MCF 10A (cell line): Measurements from ENCODE around the gene SCN9A. TPM values are rescaled to one million over a fixed set of nuclear protein-coding genes. Genes with fewer than 3 reads are reported as not detected.
"Not testable (repeated sequence)": the region's sequence is repeated elsewhere in the genome, so short reads cannot be mapped to it uniquely, and the experiment has no call there.

Source experiments
- BruUV-seq: library from RNA; stranded (reverse); fragments of 400-500 nt; replicated peaks from 2 replicates; lab custom pipeline; 2021; lab: Mats Ljungman, UMichigan
- CTCF ChIA-PET: fragments of 300-600 bp; sonication (Branson Sonifier 250); formaldehyde crosslinking; extraction: SDS; loops from one replicate; lab custom pipeline; 2021; ENCODE audit warnings: antibody characterized with exemption, inconsistent platforms; lab: Yijun Ruan, JAX
- POLR2A ChIA-PET: fragments of 300-600, 350-650 bp; sonication (Branson Sonifier 250); formaldehyde crosslinking; extraction: SDS; loops from one replicate; lab custom pipeline; 2020; ENCODE audit warnings: antibody characterized with exemption, inconsistent platforms; lab: Yijun Ruan, JAX
- DNase-seq: peaks from one replicate; pipeline ENCODE4 v3.0.0-alpha.2; 2018; ENCODE audit not compliant: unreplicated experiment
- H3K27ac Mint-ChIP-seq: one replicate; pipeline ENCODE4 v1.8.0; 2022; ENCODE audit warnings: mild to moderate bottlenecking, low read depth, mixed read lengths; ENCODE audit not compliant: unreplicated experiment
- H3K27me3 Mint-ChIP-seq: one replicate; pipeline ENCODE4 v1.8.0; 2022; ENCODE audit warnings: mixed read lengths; ENCODE audit not compliant: insufficient read depth, unreplicated experiment
- H3K36me3 Mint-ChIP-seq: one replicate; pipeline ENCODE4 v1.8.0; 2022; ENCODE audit warnings: mild to moderate bottlenecking, moderate library complexity, mixed read lengths; ENCODE audit not compliant: insufficient read depth, unreplicated experiment
- H3K4me1 Mint-ChIP-seq: one replicate; pipeline ENCODE4 v1.8.0; 2022; ENCODE audit warnings: mixed read lengths; ENCODE audit not compliant: insufficient read depth, unreplicated experiment
- H3K4me3 Mint-ChIP-seq: one replicate; pipeline ENCODE4 v1.8.0; 2022; ENCODE audit warnings: mild to moderate bottlenecking, moderate library complexity, mixed read lengths; ENCODE audit not compliant: unreplicated experiment
- H3K9me3 Mint-ChIP-seq: one replicate; pipeline ENCODE4 v1.8.0; 2022; ENCODE audit warnings: mixed read lengths; ENCODE audit not compliant: unreplicated experiment
- intact Hi-C: fragments of 100-400 bp; cut with micrococcal nuclease; formaldehyde crosslinking; loops from 2 replicates; pipeline ENCODE4 v1.14.1; 2022
- total RNA-seq: library from RNA; stranded (reverse); gene quantifications from 2 replicates; pipeline ENCODE4 v1.2.3, GENCODE V29; 2022
- TF ChIP-seq, protein P1 (sequence below): fragments of 200-600 bp; IDR thresholded peaks from one replicate; pipeline ENCODE4 v1.8.0; 2022; ENCODE audit warnings: antibody characterized with exemption, mild to moderate bottlenecking; ENCODE audit not compliant: unreplicated experiment

Gene SCN9A
- total RNA-seq, 1 experiment from 2014 or later = 1.3 TPM

DNA sequence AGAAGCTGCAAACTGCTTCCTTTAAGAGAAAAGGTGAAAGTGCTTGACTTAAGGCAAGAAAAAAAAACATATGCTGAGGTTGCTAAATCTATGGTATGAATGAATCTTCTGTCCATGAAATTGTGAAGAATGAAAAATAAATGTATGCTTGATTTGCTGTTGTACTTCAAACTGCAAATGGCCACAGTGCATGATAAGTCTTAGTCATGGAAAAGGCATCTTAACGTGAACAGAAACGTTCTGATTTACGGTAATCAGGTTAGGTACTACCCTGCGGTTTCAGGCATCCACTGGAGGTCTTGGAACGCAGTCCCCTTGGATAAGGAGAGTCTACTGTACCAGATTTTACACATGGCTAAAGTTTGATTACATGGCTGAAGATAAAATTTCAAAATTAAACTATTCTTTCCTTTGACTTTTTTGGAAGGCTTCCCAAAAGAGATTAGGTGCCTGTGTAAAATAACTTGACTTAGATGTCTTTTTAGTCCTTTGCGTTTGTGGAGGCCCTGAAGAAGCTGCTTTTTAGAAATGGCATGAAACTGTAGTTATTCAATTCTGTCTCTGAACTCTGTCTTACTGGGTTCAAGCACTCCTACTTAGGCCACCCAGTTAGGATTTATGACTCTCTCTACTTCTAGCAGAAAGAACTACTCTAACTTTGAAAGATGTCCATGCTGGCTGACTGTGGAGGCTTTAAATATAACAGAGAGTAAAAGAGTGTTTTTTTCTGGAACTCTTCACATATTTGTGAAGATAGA is 35.9 kb upstream of the SCN9A start:
- peak overlapping the region; percentile 74 for H3K27ac Mint-ChIP-seq
- no peaks in the 10 kb centered on the region for H3K36me3 Mint-ChIP-seq
- TF ChIP-seq, protein P1, sequence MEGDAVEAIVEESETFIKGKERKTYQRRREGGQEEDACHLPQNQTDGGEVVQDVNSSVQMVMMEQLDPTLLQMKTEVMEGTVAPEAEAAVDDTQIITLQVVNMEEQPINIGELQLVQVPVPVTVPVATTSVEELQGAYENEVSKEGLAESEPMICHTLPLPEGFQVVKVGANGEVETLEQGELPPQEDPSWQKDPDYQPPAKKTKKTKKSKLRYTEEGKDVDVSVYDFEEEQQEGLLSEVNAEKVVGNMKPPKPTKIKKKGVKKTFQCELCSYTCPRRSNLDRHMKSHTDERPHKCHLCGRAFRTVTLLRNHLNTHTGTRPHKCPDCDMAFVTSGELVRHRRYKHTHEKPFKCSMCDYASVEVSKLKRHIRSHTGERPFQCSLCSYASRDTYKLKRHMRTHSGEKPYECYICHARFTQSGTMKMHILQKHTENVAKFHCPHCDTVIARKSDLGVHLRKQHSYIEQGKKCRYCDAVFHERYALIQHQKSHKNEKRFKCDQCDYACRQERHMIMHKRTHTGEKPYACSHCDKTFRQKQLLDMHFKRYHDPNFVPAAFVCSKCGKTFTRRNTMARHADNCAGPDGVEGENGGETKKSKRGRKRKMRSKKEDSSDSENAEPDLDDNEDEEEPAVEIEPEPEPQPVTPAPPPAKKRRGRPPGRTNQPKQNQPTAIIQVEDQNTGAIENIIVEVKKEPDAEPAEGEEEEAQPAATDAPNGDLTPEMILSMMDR = no peak
- ChIA-PET POLR2A (interaction anchor here (1.4 kb wide), 1 partner anchor 458 kb away, joined by 3 read pairs; the partner anchor contains the start of gene TTC21B), CTCF (interaction anchor here (0.7 to 1.1 kb wide), 4 partner anchors 26 to 1749 kb away, joined by 3 to 5 read pairs (median 4); no protein-coding TSS in a partner anchor)
- no peak for DNase-seq
- intact Hi-C loops = loop anchor here (5.0 kb wide), 1 partner anchor 34 kb away; the partner anchor contains the start of gene SCN9A
- H3K27me3 Mint-ChIP-seq = no peaks in the 10 kb centered on the region
- BruUV-seq = TSS peak; percentile 91
- H3K4me3 Mint-ChIP-seq = no peak overlapping the region
- peaks cover 13% of the 10 kb centered on the region for H3K4me1 Mint-ChIP-seq
- no peaks in the 10 kb centered on the region for H3K9me3 Mint-ChIP-seq

DNA sequence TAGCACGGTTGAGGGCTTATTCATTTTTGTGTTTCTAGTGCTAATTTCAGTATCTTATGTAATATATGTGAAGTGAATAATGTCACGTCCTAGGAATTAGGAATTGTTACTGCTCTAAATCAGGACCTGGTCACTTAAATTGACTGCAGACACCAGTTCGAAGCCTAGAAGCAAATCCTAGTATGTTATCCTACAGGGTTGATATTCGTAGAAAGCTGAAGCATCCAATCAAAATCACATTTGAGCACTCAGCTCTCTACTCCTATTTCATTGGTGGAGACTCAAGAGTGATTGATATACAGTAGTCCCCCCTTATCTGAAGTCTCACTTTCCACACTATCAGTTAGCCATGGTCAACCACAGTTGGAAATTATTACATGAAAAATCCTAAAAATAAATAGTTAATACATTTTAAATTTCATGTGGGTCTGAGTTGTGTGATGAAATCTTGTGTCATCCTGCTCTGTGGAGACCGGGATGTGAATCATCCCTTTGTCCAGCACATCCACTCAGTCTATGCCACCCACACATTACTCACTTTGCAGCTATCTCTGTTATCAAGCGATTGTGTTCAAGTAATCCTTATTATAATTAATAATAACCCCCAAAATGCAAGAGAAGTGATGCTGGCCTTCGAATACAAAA is 35.2 kb upstream of the SCN9A start:
- POLR2A ChIA-PET = interaction anchor here (1.4 kb wide), 1 partner anchor 458 kb away, joined by 3 read pairs; the partner anchor contains the start of gene TTC21B
- TF ChIP-seq, protein P1 = no peak
- Mint-ChIP-seq H3K27me3 (no peaks in the 10 kb centered on the region), H3K9me3 (no peaks in the 10 kb centered on the region), H3K36me3 (no peaks in the 10 kb centered on the region), H3K4me1 (peaks cover 19% of the 10 kb centered on the region), H3K4me3 (no peak overlapping the region), H3K27ac (peak overlapping the region; percentile 74)
- peak; percentile 78 for DNase-seq
- CTCF ChIA-PET = interaction anchor here (0.7 to 1.1 kb wide), 4 partner anchors 26 to 1750 kb away, joined by 3 to 5 read pairs (median 4); no protein-coding TSS in a partner anchor
- intact Hi-C loops = loop anchor here (5.0 kb wide), 1 partner anchor 34 kb away; the partner anchor contains the start of gene SCN9A
- TSS peak; percentile 96 for BruUV-seq

DNA sequence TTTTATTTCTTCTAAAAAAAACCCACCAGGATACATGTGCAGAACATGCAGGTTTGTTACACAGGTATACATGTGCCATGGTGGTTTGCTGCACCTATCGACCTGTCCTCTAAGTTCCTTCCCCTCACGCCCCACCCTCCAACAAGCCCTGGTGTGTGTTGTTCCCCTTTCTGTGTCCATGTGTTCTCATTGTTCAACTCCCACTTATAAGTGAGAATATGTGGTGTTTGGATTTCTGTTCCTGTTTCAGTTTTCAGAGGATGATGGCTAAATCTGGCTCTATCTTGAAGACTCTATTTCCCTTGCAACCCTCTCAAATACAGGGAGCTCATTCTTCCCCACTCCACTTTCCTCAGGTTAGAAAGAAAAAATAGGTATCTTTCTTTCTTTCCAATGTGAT is 32.0 kb upstream of the SCN9A start:
- CTCF ChIA-PET = interaction anchor here (0.9 kb wide), 1 partner anchor 17 kb away, joined by 3 read pairs; no protein-coding TSS in a partner anchor
- POLR2A ChIA-PET, H3K36me3 Mint-ChIP-seq, BruUV-seq, H3K9me3 Mint-ChIP-seq, H3K4me3 Mint-ChIP-seq, H3K27ac Mint-ChIP-seq, DNase-seq, H3K27me3 Mint-ChIP-seq, intact Hi-C loops: not testable (repeated sequence)
- H3K4me1 Mint-ChIP-seq = peaks cover 19% of the 10 kb centered on the region

DNA sequence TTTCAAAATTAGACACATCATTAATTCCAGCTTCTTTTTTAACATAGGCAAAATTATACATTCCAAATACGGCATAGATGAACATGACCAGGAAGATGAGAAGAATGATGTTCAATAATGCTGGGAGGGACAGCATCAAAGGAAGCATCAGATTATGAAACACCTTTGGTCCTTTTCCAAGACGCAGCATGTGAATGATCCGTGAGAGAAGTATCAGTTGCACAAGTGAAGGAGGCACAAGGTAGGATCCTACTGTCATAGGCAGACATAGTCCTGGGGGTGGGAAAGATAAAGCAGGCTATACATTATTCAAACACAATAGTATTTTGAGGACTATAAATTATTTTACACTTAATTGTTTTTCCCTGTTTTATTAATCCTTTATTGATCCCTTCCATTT is 30.6 kb upstream of the SCN9A start:
- peak; percentile 50 for DNase-seq
- no peaks in the 10 kb centered on the region for H3K36me3 Mint-ChIP-seq
- TF ChIP-seq, protein P1 = no peak
- no peak overlapping the region for H3K27ac Mint-ChIP-seq
- CTCF ChIA-PET = interaction anchor here (0.6 to 2.0 kb wide), 3 partner anchors 22 to 1712 kb away, joined by 3 to 10 read pairs (median 3); no protein-coding TSS in a partner anchor
- POLR2A ChIA-PET = no interaction called here
- H3K9me3 Mint-ChIP-seq = no peaks in the 10 kb centered on the region
- H3K4me1 Mint-ChIP-seq = peaks cover 12% of the 10 kb centered on the region
- H3K27me3 Mint-ChIP-seq = no peaks in the 10 kb centered on the region
- no TSS peak for BruUV-seq
- intact Hi-C loops = no loop called here
- no peak overlapping the region for H3K4me3 Mint-ChIP-seq
